ENCODE data around the gene KRTAP4-5.

Gene KRTAP4-5

GRCh38 chr17:41107941-41108450 lies 41.6 kb downstream of the KRTAP4-5 start:
- TF ChIP-seq FOXP2 (optimal IDR thresholded peaks at IDR 0.05; ENCODE audit: borderline replicate concordance, extremely low read depth, extremely low read length, insufficient read depth) (no peak), SIN3A (IDR thresholded peaks at IDR 0.05; ENCODE audit: borderline replicate concordance, insufficient read depth, low read length) (no peak), POLR2AphosphoS5 (IDR thresholded peaks at IDR 0.05; ENCODE audit: low read depth, low read length) (no peak), TAF1 (IDR thresholded peaks at IDR 0.05; ENCODE audit: borderline replicate concordance, insufficient read depth, low read length) (no peak)
- TF ChIP-seq, protein P1, sequence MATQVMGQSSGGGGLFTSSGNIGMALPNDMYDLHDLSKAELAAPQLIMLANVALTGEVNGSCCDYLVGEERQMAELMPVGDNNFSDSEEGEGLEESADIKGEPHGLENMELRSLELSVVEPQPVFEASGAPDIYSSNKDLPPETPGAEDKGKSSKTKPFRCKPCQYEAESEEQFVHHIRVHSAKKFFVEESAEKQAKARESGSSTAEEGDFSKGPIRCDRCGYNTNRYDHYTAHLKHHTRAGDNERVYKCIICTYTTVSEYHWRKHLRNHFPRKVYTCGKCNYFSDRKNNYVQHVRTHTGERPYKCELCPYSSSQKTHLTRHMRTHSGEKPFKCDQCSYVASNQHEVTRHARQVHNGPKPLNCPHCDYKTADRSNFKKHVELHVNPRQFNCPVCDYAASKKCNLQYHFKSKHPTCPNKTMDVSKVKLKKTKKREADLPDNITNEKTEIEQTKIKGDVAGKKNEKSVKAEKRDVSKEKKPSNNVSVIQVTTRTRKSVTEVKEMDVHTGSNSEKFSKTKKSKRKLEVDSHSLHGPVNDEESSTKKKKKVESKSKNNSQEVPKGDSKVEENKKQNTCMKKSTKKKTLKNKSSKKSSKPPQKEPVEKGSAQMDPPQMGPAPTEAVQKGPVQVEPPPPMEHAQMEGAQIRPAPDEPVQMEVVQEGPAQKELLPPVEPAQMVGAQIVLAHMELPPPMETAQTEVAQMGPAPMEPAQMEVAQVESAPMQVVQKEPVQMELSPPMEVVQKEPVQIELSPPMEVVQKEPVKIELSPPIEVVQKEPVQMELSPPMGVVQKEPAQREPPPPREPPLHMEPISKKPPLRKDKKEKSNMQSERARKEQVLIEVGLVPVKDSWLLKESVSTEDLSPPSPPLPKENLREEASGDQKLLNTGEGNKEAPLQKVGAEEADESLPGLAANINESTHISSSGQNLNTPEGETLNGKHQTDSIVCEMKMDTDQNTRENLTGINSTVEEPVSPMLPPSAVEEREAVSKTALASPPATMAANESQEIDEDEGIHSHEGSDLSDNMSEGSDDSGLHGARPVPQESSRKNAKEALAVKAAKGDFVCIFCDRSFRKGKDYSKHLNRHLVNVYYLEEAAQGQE (IDR thresholded peaks at IDR 0.05; ENCODE audit: insufficient read depth in 1 of 2, low read depth in 2 of 2, low read length in 2 of 2), result no peak

DNA sequence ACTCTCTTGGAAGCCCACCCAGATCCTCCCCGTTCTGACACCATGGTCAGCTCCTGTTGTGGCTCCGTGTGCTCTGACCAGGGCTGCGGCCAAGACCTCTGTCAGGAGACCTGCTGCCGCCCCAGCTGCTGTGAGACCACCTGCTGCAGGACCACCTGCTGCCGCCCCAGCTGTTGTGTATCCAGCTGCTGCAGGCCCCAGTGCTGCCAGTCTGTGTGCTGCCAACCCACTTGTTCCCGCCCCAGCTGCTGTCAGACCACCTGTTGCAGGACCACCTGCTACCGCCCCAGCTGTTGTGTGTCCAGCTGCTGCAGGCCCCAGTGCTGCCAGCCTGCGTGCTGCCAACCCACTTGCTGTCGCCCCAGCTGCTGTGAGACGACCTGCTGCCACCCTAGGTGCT lies 44.3 kb downstream of the KRTAP4-5 start, which contains the start of gene KRTAP4-9:
Gene KRTAP4-9 (plus strand): TSS at position 43 of the 400 bp plus-strand sequence. CDS start 0 bp downstream, at position 43.
- TF ChIP-seq, protein P1 (IDR thresholded peaks at IDR 0.05; ENCODE audit: insufficient read depth in 1 of 2, low read depth in 2 of 2, low read length in 2 of 2), result 0 out of 4 replicates have a peak, but pooled peaks of 1 of the 2 experiments have one; percentile 28

GRCh38 chr17:41103896-41104295 lies 45.7 kb downstream of the KRTAP4-5 start:
- TF ChIP-seq FOXP2 (optimal IDR thresholded peaks at IDR 0.05; ENCODE audit: borderline replicate concordance, extremely low read depth, extremely low read length, insufficient read depth), result no peak
- TF ChIP-seq, protein P1 (IDR thresholded peaks at IDR 0.05; ENCODE audit: insufficient read depth in 1 of 2, low read depth in 2 of 2, low read length in 2 of 2), result no peak
- no peak for TF ChIP-seq TAF1 (IDR thresholded peaks at IDR 0.05; ENCODE audit: borderline replicate concordance, insufficient read depth, low read length)
- TF ChIP-seq SIN3A (IDR thresholded peaks at IDR 0.05; ENCODE audit: borderline replicate concordance, insufficient read depth, low read length), result no peak
- no peak for TF ChIP-seq POLR2AphosphoS5 (IDR thresholded peaks at IDR 0.05; ENCODE audit: low read depth, low read length)

GRCh38 chr17:41101586-41102259 lies 47.9 kb downstream of the KRTAP4-5 start, which contains the start of gene KRTAP4-16:
Gene KRTAP4-16, minus strand, starts transcription at chr17:41102209. Its CDS starts 0 bp downstream, at chr17:41102209.
- TF ChIP-seq FOXP2 (optimal IDR thresholded peaks at IDR 0.05; ENCODE audit: borderline replicate concordance, extremely low read depth, extremely low read length, insufficient read depth) (no peak), POLR2AphosphoS5 (IDR thresholded peaks at IDR 0.05; ENCODE audit: low read depth, low read length) (no peak), TAF1 (IDR thresholded peaks at IDR 0.05; ENCODE audit: borderline replicate concordance, insufficient read depth, low read length) (no peak), SIN3A (IDR thresholded peaks at IDR 0.05; ENCODE audit: borderline replicate concordance, insufficient read depth, low read length) (no peak)
- TF ChIP-seq, protein P1 (IDR thresholded peaks at IDR 0.05; ENCODE audit: insufficient read depth in 1 of 2, low read depth in 2 of 2, low read length in 2 of 2), result no peak

Measured in PFSK-1 (cell line).